GM12872 (cell line): Measurements from ENCODE around the gene ITPR2.

ENCODE experiments used
- TF ChIP-seq, protein P1 (sequence below): IDR thresholded peaks from 3 replicates; pipeline ENCODE4 v1.5.1; 2011; ENCODE audit warnings: low read depth, mild to moderate bottlenecking, low read length, moderate library complexity; ENCODE audit not compliant: insufficient read depth

The ITPR2 gene

DNA sequence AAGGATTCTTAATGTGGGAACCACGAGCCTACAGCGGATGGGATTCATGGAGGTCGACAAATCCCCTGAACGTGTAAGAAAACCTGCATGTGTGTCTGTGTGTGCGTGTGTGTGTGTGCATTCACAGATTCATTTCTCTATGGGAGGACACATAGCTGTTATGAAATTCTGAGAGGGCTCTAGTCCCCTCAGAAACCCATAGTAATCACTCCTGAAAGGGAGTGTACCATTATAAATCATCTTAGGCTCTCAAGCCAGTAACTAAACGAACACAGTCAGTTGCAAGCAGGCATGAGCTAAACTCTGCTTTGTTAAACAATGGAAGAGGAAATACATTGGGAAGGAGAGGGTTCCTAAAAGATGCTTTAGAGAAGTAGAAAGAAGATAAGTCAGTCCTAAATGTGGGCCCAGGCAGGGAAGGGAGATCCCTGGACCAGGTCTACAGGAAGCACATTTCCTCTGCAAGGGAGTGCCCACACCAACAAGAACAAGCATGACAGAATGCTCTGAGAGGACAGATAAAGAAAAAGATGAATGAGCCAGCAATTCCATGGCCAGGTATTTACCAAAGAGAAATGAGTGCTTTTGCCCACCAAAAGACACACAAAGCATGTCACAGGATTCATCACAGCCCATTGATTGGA, 91.3 kb downstream of the ITPR2 start:
- TF ChIP-seq, protein P1, sequence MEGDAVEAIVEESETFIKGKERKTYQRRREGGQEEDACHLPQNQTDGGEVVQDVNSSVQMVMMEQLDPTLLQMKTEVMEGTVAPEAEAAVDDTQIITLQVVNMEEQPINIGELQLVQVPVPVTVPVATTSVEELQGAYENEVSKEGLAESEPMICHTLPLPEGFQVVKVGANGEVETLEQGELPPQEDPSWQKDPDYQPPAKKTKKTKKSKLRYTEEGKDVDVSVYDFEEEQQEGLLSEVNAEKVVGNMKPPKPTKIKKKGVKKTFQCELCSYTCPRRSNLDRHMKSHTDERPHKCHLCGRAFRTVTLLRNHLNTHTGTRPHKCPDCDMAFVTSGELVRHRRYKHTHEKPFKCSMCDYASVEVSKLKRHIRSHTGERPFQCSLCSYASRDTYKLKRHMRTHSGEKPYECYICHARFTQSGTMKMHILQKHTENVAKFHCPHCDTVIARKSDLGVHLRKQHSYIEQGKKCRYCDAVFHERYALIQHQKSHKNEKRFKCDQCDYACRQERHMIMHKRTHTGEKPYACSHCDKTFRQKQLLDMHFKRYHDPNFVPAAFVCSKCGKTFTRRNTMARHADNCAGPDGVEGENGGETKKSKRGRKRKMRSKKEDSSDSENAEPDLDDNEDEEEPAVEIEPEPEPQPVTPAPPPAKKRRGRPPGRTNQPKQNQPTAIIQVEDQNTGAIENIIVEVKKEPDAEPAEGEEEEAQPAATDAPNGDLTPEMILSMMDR: no peak

DNA sequence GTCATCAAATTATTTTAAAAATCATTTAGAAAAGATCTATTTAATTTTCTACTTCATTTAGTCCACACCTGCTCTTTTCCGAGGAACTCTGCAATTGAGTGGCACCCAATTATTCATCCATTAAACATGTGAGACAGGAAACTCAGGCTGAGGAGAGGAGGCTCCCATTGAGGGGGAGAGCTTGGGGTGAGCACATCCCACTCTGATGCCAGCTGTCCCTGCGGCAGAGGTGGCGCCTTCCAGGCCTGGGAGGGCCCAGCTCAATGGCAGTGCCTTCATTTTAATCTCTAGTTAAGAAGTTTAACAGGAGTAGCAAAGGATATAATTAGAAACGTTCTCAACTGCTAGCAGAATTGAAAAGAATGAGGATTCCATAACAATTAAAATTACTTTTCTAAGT, 92.0 kb downstream of the ITPR2 start:
- TF ChIP-seq, protein P1: no peak

DNA sequence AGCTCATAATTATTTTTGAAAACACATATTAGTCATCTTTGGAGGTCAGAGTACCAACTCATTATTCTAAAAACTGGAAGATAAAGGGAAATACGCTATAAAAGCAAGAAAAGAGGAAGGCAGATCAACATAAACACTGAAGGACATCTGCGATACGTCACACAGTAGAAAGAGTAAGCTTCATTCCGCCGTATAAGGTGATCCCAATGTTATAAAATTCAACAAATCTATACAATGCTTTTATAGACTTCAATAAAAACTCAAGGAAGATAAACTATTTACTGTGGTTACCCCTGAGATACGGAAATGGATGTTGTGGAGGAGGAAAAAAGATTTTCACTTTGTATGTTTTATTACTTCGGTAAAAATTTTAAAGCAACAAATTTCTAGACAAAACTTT, 92.6 kb downstream of the ITPR2 start:
- TF ChIP-seq, protein P1: no peak

DNA sequence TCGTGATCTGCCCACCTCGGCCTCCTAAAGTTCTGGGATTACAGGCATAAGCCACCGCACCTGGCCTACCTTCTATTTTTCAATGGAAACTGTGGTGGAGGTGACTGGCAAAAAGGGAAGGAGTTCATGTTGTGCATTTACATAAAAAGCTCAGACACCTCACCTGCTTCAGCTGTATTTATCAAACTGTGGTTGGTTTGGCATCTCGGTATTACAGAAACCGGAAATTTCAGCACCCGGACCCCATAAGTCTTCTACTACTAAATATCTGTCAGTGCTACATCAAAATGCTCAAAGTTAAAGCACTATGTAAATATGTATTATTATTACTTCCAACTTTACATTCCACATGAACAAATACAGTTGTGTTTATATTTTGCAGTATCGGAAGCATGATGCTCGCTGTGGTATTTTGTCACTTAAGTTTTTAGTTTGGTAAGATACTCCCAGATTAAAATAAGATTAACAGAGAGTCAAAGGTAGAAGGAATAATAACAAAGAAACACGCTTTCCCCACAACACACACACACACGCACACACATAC, 95.4 kb downstream of the ITPR2 start:
- TF ChIP-seq, protein P1: no peak

DNA sequence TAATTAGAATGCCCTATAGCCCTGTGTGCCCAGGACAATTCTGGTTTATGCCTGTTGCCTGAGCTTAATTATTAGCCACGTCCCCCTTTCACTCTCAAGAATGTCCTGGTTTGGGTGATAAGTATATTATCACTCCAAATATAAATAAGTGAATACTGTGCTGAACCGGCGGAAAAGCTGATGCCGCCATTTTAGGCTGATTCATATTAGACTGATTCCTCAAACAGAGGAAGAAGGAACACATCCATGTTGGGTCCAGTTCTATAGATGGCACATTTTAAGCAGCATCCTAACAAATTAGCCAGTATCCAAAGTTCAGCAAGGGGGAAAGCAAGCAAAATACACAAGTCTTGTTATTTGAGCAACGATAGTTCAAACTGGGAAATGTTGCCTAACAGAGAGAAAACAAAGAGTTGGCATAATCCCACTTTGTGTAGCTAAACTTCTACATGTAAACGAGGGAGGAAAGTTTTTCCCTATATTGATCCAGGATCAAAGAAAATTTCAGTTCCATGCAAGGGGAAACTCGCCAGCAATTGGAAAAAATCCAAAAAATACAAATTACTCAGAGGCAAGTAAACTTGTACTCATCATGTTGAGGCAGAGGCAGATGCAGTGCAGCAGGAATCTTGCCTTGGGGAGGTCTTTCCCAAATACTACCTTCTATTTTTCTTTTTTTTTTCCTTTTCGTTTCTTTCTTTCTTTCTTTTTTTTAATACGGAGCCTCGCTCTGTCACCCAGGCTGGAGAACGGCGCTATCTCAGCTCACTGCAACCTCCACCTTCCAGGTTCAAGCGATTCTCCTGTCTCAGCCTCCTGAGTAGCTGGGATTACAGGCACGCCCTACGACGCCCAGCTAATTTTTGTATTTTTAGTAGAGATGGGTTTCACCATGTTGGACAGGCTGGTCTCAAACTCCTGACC, 96.2 kb downstream of the ITPR2 start:
- TF ChIP-seq, protein P1: no peak

DNA sequence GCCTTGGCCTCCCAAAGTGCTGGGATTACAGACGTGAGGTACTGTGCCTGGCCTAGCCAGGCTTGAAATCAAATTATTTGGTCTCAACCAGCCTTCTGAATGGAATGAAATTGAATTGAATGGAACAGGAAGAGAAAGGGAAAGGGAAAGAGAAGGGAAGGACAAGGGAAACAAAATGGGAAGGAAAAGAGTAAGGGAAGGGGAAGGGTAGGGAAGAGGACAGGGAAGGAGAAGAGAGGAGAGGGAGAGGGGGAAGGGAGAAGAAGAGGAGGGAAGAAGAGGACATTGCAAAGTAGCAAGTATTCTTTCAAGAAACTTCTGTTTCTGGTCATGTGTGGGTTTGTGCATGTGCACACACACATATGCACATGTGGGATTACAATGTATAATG, 97.8 kb downstream of the ITPR2 start:
- TF ChIP-seq, protein P1: no peak

DNA sequence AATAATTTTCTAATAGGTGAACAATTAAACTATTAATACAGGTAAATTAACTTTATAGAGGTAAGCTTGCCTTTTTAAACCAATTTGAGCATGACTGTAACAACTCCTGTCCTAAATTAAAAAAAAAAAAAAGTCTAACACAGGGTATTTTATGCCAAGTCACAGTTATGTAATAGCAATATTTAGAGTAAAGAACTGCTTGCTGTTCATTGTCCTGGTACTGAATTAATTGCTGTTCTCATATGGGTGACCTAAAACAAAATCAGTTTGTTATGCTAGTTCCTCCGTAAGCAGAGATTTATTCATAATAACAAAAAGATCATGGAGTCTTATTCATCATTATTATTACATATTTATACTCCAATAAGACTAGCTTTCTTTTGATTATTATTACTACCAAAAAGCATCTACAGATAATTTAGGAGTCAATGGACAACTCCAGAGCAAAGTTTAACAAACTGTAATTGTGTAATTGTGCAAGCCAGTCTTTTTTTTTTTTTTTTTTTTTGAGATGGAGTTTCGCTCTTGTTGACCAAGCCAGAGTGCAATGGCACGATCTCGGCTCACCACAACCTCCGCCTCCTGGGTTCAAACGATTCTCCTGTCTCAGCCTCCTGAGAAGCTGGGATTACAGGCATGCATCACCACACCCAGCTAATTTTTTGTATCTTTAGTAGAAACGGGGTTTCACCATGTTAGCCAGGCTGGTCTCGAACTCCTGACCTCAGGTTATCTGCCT, 98.3 kb downstream of the ITPR2 start:
- TF ChIP-seq, protein P1: no peak
